ENCODE results near the gene CHGA. TPM values are rescaled to one million over a fixed set of nuclear protein-coding genes. Genes with fewer than 3 reads are reported as not detected.

CHGA gene
- total RNA-seq, 6 experiments from 2014 or later = 0.18 to 0.25 TPM; not detected in 4

DNA sequence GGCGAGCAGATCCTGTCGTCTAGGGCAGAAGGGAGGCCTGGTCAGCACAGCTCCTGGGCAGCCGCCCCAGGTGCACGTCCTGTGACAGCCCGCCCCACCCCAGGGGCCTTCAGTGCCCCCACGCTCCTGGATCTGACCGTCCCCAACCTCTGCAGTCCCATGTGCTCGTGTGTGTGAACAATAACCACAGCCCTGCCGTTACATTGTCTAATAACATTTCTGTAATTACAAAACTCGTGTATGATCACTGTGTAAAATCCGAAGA, 39.8 kb downstream of the CHGA start:
- Histone ChIP-seq H3K4me3 (no peak overlapping the region), H3K36me3 (peaks cover 0 to 12% (median 0%) of the 10 kb centered on the region in 4 donors), H3K27ac (no peak overlapping the region), H3K4me1 (peaks cover 0 to 27% (median 15%) of the 10 kb centered on the region in 4 donors), H3K9me3 (no peaks in the 10 kb centered on the region), H3K27me3 (no peaks in the 10 kb centered on the region)
- 78% methylated on average over 9 of the region's 11 CpGs for WGBS (ENCODE audit: insufficient coverage, low coverage, low lambda C conversion rate, missing lambda C conversion rate)
- no peak for TF ChIP-seq POLR2A (IDR thresholded peaks at IDR 0.05)
- TF ChIP-seq, protein P1, sequence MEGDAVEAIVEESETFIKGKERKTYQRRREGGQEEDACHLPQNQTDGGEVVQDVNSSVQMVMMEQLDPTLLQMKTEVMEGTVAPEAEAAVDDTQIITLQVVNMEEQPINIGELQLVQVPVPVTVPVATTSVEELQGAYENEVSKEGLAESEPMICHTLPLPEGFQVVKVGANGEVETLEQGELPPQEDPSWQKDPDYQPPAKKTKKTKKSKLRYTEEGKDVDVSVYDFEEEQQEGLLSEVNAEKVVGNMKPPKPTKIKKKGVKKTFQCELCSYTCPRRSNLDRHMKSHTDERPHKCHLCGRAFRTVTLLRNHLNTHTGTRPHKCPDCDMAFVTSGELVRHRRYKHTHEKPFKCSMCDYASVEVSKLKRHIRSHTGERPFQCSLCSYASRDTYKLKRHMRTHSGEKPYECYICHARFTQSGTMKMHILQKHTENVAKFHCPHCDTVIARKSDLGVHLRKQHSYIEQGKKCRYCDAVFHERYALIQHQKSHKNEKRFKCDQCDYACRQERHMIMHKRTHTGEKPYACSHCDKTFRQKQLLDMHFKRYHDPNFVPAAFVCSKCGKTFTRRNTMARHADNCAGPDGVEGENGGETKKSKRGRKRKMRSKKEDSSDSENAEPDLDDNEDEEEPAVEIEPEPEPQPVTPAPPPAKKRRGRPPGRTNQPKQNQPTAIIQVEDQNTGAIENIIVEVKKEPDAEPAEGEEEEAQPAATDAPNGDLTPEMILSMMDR (IDR thresholded peaks at IDR 0.05) = no peak
- DNase-seq = no peak
- intact Hi-C loops (cut with DNase I) = no loop called here
- no peak for ATAC-seq

DNA sequence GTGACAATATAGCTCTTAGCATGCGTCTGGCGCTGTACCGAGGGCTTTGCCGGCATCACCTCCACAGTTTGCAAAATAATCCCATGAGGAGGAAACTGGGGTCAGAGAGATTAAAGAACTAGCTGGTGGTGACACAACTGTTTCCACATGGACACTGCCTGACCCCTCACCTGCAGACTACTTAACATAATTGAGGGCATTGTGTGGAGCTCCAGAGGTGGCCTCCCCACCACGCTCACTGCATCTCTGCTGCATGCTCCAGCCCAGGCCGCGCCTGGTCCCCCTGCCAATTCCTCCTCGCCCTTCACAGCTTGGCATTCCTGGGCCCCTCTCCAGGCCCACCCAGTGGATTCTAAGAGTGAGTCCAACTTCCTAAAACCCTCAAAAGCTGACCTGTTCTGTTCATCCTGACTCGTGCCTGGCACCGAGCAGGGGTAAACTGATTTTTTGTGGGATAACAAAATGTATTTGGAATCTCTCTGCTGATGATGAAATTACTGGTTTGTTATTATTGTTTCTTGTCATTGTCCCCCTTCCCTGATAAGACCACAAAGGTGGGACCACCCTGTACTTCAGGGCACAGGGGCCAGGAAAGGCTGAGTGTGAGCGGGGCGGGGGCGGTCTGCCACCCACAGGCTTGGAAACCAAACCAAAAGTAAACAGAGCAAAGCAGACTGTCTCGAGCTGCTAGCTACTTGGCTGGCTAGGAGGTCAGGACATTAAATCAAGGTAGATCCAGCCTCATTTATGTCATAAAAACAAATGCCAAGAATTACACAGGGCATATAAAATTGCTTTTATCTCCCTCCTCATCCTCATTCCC, 40.6 kb downstream of the CHGA start:
- Histone ChIP-seq H3K9me3 (no peaks in the 10 kb centered on the region), H3K4me1 (peaks cover 0 to 27% (median 15%) of the 10 kb centered on the region in 4 donors), H3K36me3 (peaks cover 0 to 4% (median 0%) of the 10 kb centered on the region in 4 donors), H3K4me3 (no peak overlapping the region), H3K27ac (peak overlapping the region in 2 of 3 donors; percentile 55 to 91), H3K27me3 (no peaks in the 10 kb centered on the region)
- peak; percentile 67 to 71 (median 68) for ATAC-seq
- 37% methylated on average over 10 of the region's 14 CpGs for WGBS (ENCODE audit: insufficient coverage, low coverage, low lambda C conversion rate, missing lambda C conversion rate)
- TF ChIP-seq, protein P1 (IDR thresholded peaks at IDR 0.05) = no peak
- no peak for TF ChIP-seq POLR2A (IDR thresholded peaks at IDR 0.05)
- DNase-seq = peak in 1 of 3 donors; percentile 50
- intact Hi-C loops (cut with DNase I) = no loop called here

DNA sequence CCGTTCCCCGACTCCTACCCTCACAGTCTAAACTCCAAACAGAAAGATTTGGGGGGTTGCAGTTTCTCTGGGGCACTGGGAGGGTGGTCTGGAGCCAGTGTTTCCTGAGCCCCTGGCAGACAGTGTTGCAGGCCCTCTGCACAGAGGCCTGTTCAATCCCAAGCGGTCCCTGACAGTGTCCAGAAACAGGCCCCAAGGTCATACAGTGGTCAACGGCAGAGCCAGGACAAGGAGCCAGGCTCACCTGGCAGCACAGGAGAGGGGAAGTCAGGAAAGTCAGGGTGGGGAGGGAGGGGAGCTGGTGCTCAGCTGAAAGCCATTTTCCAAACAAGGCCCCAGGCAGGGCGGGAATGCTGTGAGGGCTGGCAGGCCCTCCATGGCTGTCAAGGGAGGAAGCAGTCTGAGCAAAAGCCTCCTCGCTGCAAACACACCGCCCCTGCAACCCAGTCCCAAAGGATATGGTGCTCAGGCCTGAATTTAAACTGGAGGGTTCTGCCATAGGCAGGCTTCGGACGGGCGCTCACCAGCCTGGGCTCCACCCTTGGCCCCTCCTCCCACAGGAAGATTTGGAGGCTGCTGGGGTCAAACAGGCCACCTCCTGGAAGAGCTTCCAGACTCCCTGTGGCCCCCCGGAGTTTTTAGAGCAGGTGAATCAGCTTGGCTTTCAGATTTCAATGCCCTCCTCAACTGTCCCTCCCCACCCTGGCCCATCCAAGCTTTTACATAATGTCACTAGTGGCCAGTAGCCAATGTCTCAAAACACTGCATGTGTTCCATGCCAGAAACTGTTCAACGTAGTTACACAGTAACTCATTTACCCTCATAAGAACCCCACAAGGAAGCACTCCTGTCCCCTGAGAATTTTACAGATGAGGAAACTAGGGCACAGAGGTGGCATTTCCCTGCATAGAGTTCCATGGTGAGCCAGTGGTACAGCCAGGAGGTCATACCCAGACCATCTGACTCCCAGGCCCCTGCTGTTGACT, 41.5 kb downstream of the CHGA start:
- WGBS (ENCODE audit: insufficient coverage, low coverage, low lambda C conversion rate, missing lambda C conversion rate) = 60% methylated on average over 1 of the region's 12 CpGs
- peak overlapping the region in 2 of 3 donors; percentile 55 to 91 for H3K27ac ChIP-seq
- no peaks in the 10 kb centered on the region for H3K9me3 ChIP-seq
- TF ChIP-seq POLR2A (IDR thresholded peaks at IDR 0.05) = no peak
- TF ChIP-seq, protein P1 (IDR thresholded peaks at IDR 0.05) = no peak
- ATAC-seq (peak; percentile 78 to 87 (median 85)), DNase-seq (peak in 2 of 3 donors; percentile 57 to 76)
- peaks cover 0 to 4% (median 0%) of the 10 kb centered on the region in 4 donors for H3K36me3 ChIP-seq
- intact Hi-C loops (cut with DNase I) = no loop called here
- peaks cover 0 to 29% (median 15%) of the 10 kb centered on the region in 4 donors for H3K4me1 ChIP-seq
- H3K27me3 ChIP-seq = no peaks in the 10 kb centered on the region
- no peak overlapping the region for H3K4me3 ChIP-seq

DNA sequence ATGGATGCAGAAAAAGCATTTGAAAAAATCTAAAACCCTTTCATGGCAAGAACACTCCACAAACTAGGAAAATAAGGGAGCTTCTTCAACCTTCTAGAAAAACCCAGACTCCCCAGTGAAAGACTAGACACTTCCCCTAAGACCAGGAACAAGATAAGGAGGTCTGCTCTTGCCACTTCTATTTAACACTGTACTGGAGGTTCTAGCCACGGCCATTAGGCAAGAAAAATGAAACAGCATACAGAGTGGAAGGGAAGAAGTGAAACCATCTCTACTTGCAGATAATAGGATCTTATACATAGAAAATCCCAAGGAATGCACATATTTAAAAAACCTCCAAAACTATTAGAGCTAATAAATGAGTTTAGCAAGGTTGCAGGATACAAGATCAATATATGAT, 42.3 kb downstream of the CHGA start:
- intact Hi-C loops (cut with DNase I) = no loop called here
- Histone ChIP-seq H3K36me3 (peaks cover 0 to 4% (median 0%) of the 10 kb centered on the region in 4 donors), H3K27ac (peak overlapping the region in 2 of 3 donors; percentile 55 to 91), H3K4me1 (peaks cover 0 to 38% (median 15%) of the 10 kb centered on the region in 4 donors), H3K27me3 (no peaks in the 10 kb centered on the region), H3K9me3 (no peaks in the 10 kb centered on the region), H3K4me3 (no peak overlapping the region)
- ATAC-seq (no peak), DNase-seq (no peak)
- TF ChIP-seq, protein P1 (IDR thresholded peaks at IDR 0.05) = no peak
- WGBS (ENCODE audit: insufficient coverage, low coverage, low lambda C conversion rate, missing lambda C conversion rate) = 60% methylated on average over 1 of the region's 1 CpG

Measured in right lobe of liver (tissue), 6 donors.